ENCODE results near the gene RAB11FIP4. TPM values are rescaled to one million over a fixed set of nuclear protein-coding genes. Genes with fewer than 3 reads are reported as not detected.

Gene RAB11FIP4
- total and polyA plus RNA-seq, 3 donors from 2014 or later: 44.3 to 104 (median 90.2) TPM

DNA sequence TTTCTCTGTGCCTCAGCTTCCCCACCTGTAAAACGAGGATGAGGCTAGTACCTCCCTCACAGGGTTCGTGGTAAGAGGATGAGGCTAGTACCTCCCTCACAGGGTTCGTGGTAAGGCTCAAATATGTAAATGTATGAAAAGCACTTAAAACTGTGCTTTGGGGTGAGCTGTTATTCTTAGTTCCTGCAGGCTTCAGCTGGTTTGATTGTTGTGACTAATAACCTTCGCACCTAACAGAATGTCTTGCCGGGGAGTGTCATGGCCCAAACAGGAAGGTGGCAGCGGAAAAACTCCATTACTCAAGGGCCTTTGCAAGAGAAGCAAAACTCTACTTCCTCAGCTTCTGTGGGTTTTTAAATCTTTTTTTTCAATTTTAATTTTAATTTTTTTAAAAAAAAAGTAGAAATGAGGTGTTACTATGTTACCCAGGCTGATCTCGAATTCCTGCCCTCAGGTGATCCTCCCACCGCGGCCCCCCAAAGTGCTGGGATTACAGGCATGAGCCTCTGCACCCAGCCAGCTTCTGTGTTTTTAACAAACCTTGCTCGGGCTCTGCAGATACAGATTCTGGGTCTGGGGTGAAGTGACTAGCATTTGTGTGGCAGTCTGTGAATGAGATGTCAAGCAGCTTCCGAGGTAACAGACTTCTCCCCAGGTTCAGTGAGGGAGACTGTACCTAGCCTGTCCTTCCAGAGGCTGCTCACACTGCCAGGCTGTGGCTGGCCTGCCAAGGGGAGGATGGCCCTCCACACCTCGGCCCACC lies 103.0 kb downstream of the RAB11FIP4 start:
- no peak overlapping the region for H3K27ac ChIP-seq
- no peak for DNase-seq
- 78 to 82% methylated on average over 12 of the region's 12 CpGs for WGBS, 2 donors

DNA sequence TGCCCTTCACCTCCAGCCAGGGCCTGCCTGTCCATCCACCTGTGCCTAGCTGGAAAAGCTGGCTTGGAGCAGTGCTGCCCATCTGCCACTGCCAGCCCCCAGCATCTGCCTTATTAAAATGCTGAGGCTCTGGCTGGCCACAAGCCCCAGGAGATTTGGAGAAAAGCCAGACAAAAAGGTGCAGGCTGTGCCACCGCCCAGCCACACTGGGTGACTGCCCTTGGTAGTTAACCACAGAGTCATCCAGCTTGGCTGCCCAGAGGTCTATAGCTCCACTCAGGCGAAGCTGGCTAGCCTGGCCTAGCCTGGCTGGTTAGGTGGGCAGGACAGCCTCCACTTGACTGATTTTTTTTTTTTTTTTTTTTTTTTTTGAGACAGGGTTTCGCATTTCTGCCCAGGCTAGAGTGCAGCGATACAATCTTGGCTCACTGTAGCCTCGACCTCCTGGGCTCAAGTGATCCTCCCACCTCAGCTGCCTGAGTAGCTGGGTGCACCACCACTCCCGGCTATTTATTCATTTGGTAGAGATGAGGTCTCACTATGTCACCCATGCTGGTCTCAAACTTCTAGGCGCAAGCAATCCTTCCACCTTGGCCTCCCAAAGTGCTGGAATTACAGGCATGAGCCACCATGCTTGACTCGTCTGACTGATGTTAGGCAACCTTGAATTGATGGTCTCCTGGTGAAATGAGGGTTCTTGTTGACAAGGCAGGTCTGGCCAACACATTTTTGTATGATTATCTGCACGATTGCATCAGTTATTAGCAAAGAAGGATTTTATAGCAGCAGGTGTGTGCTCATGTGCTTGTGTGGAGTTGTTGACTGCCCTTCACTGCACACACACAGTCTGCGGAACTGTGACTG lies 103.8 kb downstream of the RAB11FIP4 start:
- H3K36me3 ChIP-seq (ENCODE audit: low read depth, missing control alignments): no peaks in the 10 kb centered on the region
- WGBS, 2 donors: 80 to 92% methylated on average over 10 of the region's 10 CpGs
- H3K27ac ChIP-seq: no peak overlapping the region
- H3K9me3 ChIP-seq: no peaks in the 10 kb centered on the region
- no peak for TF ChIP-seq POLR2A (IDR thresholded peaks at IDR 0.05)
- TF ChIP-seq, protein P1, sequence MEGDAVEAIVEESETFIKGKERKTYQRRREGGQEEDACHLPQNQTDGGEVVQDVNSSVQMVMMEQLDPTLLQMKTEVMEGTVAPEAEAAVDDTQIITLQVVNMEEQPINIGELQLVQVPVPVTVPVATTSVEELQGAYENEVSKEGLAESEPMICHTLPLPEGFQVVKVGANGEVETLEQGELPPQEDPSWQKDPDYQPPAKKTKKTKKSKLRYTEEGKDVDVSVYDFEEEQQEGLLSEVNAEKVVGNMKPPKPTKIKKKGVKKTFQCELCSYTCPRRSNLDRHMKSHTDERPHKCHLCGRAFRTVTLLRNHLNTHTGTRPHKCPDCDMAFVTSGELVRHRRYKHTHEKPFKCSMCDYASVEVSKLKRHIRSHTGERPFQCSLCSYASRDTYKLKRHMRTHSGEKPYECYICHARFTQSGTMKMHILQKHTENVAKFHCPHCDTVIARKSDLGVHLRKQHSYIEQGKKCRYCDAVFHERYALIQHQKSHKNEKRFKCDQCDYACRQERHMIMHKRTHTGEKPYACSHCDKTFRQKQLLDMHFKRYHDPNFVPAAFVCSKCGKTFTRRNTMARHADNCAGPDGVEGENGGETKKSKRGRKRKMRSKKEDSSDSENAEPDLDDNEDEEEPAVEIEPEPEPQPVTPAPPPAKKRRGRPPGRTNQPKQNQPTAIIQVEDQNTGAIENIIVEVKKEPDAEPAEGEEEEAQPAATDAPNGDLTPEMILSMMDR (IDR thresholded peaks at IDR 0.05): no peak
- peaks cover 7% of the 10 kb centered on the region for H3K4me1 ChIP-seq
- no peaks in the 10 kb centered on the region for H3K27me3 ChIP-seq
- no peak overlapping the region for H3K4me3 ChIP-seq
- intact Hi-C loops (cut with DNase I; ENCODE audit: low total_unique reads): no loop called here
- no peak for DNase-seq

More for the DNA sequence above, 103.0 kb downstream of the RAB11FIP4 start:
- TF ChIP-seq, protein P1 (IDR thresholded peaks at IDR 0.05): no peak
- TF ChIP-seq POLR2A (IDR thresholded peaks at IDR 0.05): no peak
- H3K4me3 ChIP-seq: no peak overlapping the region
- intact Hi-C loops (cut with DNase I; ENCODE audit: low total_unique reads): no loop called here
- H3K36me3 ChIP-seq (ENCODE audit: low read depth, missing control alignments): no peaks in the 10 kb centered on the region
- H3K27me3 ChIP-seq: no peaks in the 10 kb centered on the region
- no peaks in the 10 kb centered on the region for H3K4me1 ChIP-seq
- H3K9me3 ChIP-seq: no peaks in the 10 kb centered on the region

DNA sequence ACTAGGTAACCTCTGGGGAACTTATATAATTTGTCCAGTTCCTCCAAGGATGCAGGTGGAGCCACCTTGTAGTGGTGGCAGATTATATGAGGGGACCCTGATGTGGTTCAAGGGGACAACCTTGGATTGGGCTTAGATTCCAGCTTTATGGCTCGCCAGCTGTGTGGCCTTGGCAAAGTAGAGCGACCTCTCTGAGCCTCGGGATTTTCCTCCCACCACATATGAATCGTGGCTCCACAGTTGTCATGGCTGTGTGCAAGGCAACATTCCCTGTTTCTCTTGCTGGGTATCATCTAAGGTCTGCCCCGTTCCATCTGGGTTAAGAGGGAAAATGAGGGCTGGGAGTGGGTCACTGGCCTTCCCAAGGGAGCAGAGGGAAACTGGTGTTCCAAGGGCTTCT lies 104.6 kb downstream of the RAB11FIP4 start:
- Histone ChIP-seq H3K27me3 (no peaks in the 10 kb centered on the region), H3K36me3 (ENCODE audit: low read depth, missing control alignments) (no peaks in the 10 kb centered on the region), H3K27ac (no peak overlapping the region), H3K4me3 (no peak overlapping the region), H3K4me1 (peaks cover 12% of the 10 kb centered on the region), H3K9me3 (no peaks in the 10 kb centered on the region)
- DNase-seq: no peak
- intact Hi-C loops (cut with DNase I; ENCODE audit: low total_unique reads): no loop called here
- no peak for TF ChIP-seq POLR2A (IDR thresholded peaks at IDR 0.05)
- TF ChIP-seq, protein P1 (IDR thresholded peaks at IDR 0.05): no peak
- 86% methylated on average over 5 of the region's 5 CpGs for WGBS, 2 donors

DNA sequence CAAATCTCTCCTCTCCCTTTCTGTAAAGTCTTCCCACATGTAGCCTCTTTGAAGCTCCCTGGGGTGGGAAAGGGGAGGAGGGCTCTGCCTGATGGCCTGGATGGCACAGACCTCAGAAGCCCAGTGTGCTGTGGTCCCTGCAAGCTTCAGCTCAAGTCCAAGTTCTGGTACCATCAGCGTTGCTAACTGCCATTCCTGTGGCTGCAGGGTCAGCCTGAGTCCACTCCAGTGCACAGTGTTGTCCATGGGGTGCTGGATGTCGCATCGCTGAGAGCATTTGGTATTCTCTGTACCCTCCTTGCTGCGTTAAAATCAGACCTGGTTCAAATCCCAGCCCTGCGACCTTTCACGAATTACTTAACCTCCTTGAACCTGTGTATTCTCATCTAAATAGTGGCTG lies 105.1 kb downstream of the RAB11FIP4 start:
- intact Hi-C loops (cut with DNase I; ENCODE audit: low total_unique reads): no loop called here
- TF ChIP-seq POLR2A (IDR thresholded peaks at IDR 0.05): no peak
- TF ChIP-seq, protein P1 (IDR thresholded peaks at IDR 0.05): no peak
- peaks cover 12% of the 10 kb centered on the region for H3K4me1 ChIP-seq
- WGBS, 2 donors: 77 to 79% methylated on average over 5 to 6 of the region's 6 CpGs
- no peaks in the 10 kb centered on the region for H3K27me3 ChIP-seq
- no peaks in the 10 kb centered on the region for H3K36me3 ChIP-seq (ENCODE audit: low read depth, missing control alignments)
- H3K9me3 ChIP-seq: no peaks in the 10 kb centered on the region
- no peak overlapping the region for H3K4me3 ChIP-seq
- no peak for DNase-seq
- no peak overlapping the region for H3K27ac ChIP-seq
